ENCODE data around the gene DPYD. TPM values are rescaled to one million over a fixed set of nuclear protein-coding genes. Genes with fewer than 3 reads are reported as not detected.

The DPYD gene
- total RNA-seq, 1 donor, result 81.4 TPM

- Histone ChIP-seq H3K36me3 (ENCODE audit: insufficient read depth, low read length) (no peaks in the 10 kb centered on the region), H3K4me3 (ENCODE audit: insufficient read depth, low read length) (no peak overlapping the region), H3K27ac (ENCODE audit: low read depth, low read length) (no peak overlapping the region), H3K9me3 (ENCODE audit: low read depth, low read length) (no peaks in the 10 kb centered on the region), H2AFZ (ENCODE audit: low read length) (no peak overlapping the region), H3K4me2 (ENCODE audit: insufficient read depth, low read length) (no peak overlapping the region), H4K20me1 (ENCODE audit: insufficient read depth, low read length) (no peaks in the 10 kb centered on the region), H3K79me2 (ENCODE audit: insufficient read depth, low read length) (peaks cover 63% of the 10 kb centered on the region), H3K27me3 (ENCODE audit: insufficient read depth, low read length) (no peaks in the 10 kb centered on the region), H3K4me1 (ENCODE audit: insufficient read depth, low read length) (peaks cover 53% of the 10 kb centered on the region)
- no peak for DNase-seq (ENCODE audit: insufficient read length, low spot score, missing footprints)
- no peak for TF ChIP-seq CTCF (IDR thresholded peaks at IDR 0.05; ENCODE audit: extremely low read depth, low read depth, low read length)
These were observed 18.8 kb downstream of the DPYD start for GRCh38 chr1:97902067-97902466.

DNA sequence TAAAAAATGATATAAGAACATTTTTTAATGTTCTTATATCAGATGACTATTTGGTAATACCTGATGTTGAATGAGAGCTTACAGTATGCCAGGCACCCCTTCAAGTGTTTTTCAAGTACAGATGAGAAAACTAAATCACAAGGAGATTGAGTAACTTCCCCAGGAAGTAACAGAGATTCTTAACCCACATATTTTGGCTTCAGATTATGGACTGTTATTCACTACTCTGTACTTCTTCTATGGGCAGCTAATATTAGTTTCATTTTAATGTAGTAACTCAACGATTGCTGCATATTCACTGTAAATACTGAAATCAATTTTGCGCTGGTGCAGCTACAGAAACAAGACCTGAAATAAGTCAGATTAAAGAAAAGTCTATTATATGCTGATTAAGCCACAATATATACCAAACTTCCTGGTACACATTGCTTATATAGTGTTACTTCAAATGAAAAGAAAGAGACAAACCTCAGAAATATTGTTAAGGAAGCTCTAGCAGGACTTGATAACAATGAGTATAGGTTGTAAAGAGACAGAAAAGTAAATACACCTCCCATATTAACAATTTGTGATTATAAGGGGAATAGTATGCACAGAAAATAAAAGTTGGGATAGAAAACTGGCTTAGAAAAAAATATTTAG is 19.7 kb downstream of the DPYD start:
- Histone ChIP-seq H3K9me3 (ENCODE audit: low read depth, low read length) (no peaks in the 10 kb centered on the region), H3K27me3 (ENCODE audit: insufficient read depth, low read length) (no peaks in the 10 kb centered on the region), H3K79me2 (ENCODE audit: insufficient read depth, low read length) (peaks cover 68% of the 10 kb centered on the region), H3K4me2 (ENCODE audit: insufficient read depth, low read length) (peak overlapping the region; percentile 78), H3K4me3 (ENCODE audit: insufficient read depth, low read length) (peak overlapping the region; percentile 55), H2AFZ (ENCODE audit: low read length) (no peak overlapping the region), H3K4me1 (ENCODE audit: insufficient read depth, low read length) (peaks cover 44% of the 10 kb centered on the region), H3K36me3 (ENCODE audit: insufficient read depth, low read length) (no peaks in the 10 kb centered on the region), H3K27ac (ENCODE audit: low read depth, low read length) (peak overlapping the region; percentile 51), H4K20me1 (ENCODE audit: insufficient read depth, low read length) (no peaks in the 10 kb centered on the region)
- no peak for DNase-seq (ENCODE audit: insufficient read length, low spot score, missing footprints)
- no peak for TF ChIP-seq CTCF (IDR thresholded peaks at IDR 0.05; ENCODE audit: extremely low read depth, low read depth, low read length)

- peaks cover 36% of the 10 kb centered on the region for H3K4me1 ChIP-seq (ENCODE audit: insufficient read depth, low read length)
- H2AFZ ChIP-seq (ENCODE audit: low read length), result no peak overlapping the region
- H3K27me3 ChIP-seq (ENCODE audit: insufficient read depth, low read length), result no peaks in the 10 kb centered on the region
- no peak overlapping the region for H3K4me3 ChIP-seq (ENCODE audit: insufficient read depth, low read length)
- H3K27ac ChIP-seq (ENCODE audit: low read depth, low read length), result no peak overlapping the region
- TF ChIP-seq CTCF (IDR thresholded peaks at IDR 0.05; ENCODE audit: extremely low read depth, low read depth, low read length), result no peak
- H3K36me3 ChIP-seq (ENCODE audit: insufficient read depth, low read length), result no peaks in the 10 kb centered on the region
- no peak overlapping the region for H3K4me2 ChIP-seq (ENCODE audit: insufficient read depth, low read length)
- peaks cover 72% of the 10 kb centered on the region for H3K79me2 ChIP-seq (ENCODE audit: insufficient read depth, low read length)
- no peaks in the 10 kb centered on the region for H3K9me3 ChIP-seq (ENCODE audit: low read depth, low read length)
- H4K20me1 ChIP-seq (ENCODE audit: insufficient read depth, low read length), result no peaks in the 10 kb centered on the region
- DNase-seq (ENCODE audit: insufficient read length, low spot score, missing footprints), result no peak
These were observed 21.9 kb downstream of the DPYD start for GRCh38 chr1:97898948-97899347.

GRCh38 chr1:97895278-97895677 is 25.6 kb downstream of the DPYD start:
- Histone ChIP-seq H3K4me3 (ENCODE audit: insufficient read depth, low read length) (no peak overlapping the region), H3K79me2 (ENCODE audit: insufficient read depth, low read length) (peaks cover 74% of the 10 kb centered on the region), H4K20me1 (ENCODE audit: insufficient read depth, low read length) (no peaks in the 10 kb centered on the region), H3K27me3 (ENCODE audit: insufficient read depth, low read length) (no peaks in the 10 kb centered on the region), H3K4me2 (ENCODE audit: insufficient read depth, low read length) (no peak overlapping the region), H2AFZ (ENCODE audit: low read length) (no peak overlapping the region), H3K4me1 (ENCODE audit: insufficient read depth, low read length) (peaks cover 12% of the 10 kb centered on the region), H3K9me3 (ENCODE audit: low read depth, low read length) (no peaks in the 10 kb centered on the region), H3K36me3 (ENCODE audit: insufficient read depth, low read length) (no peaks in the 10 kb centered on the region), H3K27ac (ENCODE audit: low read depth, low read length) (no peak overlapping the region)
- DNase-seq (ENCODE audit: insufficient read length, low spot score, missing footprints), result no peak
- no peak for TF ChIP-seq CTCF (IDR thresholded peaks at IDR 0.05; ENCODE audit: extremely low read depth, low read depth, low read length)
